ENCODE measurements around the gene ITPKB.
A peak's percentile ranks its signal among the peaks of the same experiment; 100 is the strongest.

ITPKB gene

GRCh38 chr1:226743259-226743658, 4.2 kb upstream of the ITPKB start:
- H3K27ac Mint-ChIP-seq, result no peak overlapping the region
- H3K4me1 Mint-ChIP-seq, result peaks cover 22% of the 10 kb centered on the region
- ATAC-seq (no peak), DNase-seq (no peak)
- peaks cover 3% of the 10 kb centered on the region for H3K9me3 Mint-ChIP-seq
- no peaks in the 10 kb centered on the region for H3K36me3 Mint-ChIP-seq (ENCODE audit: low read depth)
- no peaks in the 10 kb centered on the region for H3K27me3 Mint-ChIP-seq
- H3K4me3 Mint-ChIP-seq, result no peak overlapping the region

DNA sequence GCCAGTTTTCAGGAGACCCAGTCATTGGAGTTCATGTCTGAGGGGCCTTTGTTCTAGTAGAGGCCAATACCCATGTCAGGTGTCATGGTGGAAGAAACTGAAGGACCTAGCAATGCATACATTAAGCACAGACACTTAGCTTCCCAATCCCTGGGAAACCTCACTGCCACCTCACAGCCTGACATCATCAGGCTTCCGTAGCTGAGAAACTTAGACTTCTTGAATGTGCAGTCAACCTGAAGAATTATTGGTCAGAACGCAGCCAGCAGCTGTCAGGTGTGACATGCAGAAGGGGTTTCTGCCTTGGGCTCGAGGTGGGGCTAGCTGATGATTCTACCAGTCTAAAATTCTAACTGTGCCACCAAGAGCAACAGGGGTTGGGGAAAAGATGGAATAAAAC, 1.9 kb upstream of the ITPKB start:
- H3K27ac Mint-ChIP-seq, result no peak overlapping the region
- DNase-seq (no peak), ATAC-seq (no peak)
- no peak overlapping the region for H3K4me3 Mint-ChIP-seq
- peaks cover 3% of the 10 kb centered on the region for H3K9me3 Mint-ChIP-seq
- H3K4me1 Mint-ChIP-seq, result peaks cover 25% of the 10 kb centered on the region
- H3K27me3 Mint-ChIP-seq, result no peaks in the 10 kb centered on the region
- H3K36me3 Mint-ChIP-seq (ENCODE audit: low read depth), result no peaks in the 10 kb centered on the region

- ATAC-seq (no peak), DNase-seq (no peak)
- Mint-ChIP-seq H3K4me3 (peak overlapping the region; percentile 98), H3K27me3 (no peaks in the 10 kb centered on the region), H3K36me3 (ENCODE audit: low read depth) (peaks cover 9% of the 10 kb centered on the region), H3K4me1 (peaks cover 37% of the 10 kb centered on the region), H3K27ac (peak overlapping the region; percentile 96), H3K9me3 (peaks cover 3% of the 10 kb centered on the region)
Observed at GRCh38 chr1:226739696-226740065, 599 bp upstream of the ITPKB start.

DNA sequence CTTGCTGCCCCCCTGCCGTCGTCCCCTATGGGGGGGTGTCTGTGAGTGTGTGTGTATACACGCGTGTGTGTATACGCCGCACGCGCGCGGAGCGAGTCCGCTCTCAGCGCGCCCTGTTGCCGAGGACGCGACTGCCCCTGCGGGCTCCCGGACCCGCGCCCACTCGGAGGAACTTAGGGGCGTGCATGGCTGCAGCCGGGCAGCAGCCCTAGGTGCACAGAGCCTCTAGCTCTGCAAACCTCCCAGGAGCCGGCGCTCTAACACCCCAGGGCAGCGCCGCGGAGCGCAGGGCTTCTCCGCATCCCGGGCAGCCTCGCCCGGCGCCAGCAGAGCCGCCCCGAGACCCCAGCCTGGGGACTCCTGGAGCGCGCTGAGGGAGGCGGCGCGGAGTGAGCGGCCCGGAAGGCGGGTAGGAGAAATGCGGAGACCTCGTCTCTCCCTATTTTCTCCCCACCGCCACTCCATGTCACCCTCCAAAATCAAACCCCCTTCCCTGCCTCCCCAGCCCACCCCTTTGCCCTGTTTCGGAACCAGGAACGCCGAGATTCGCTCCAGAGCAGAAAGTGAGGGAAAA, 574 bp downstream of the ITPKB start:
- DNase-seq, result peak; percentile 51
- Mint-ChIP-seq H3K36me3 (ENCODE audit: low read depth) (peaks cover 15% of the 10 kb centered on the region), H3K9me3 (peaks cover 3% of the 10 kb centered on the region), H3K4me1 (peaks cover 49% of the 10 kb centered on the region), H3K27me3 (no peaks in the 10 kb centered on the region), H3K27ac (peak overlapping the region; percentile 96), H3K4me3 (peak overlapping the region; percentile 98)
- peak; percentile 38 for ATAC-seq

- peak; percentile 58 for DNase-seq
- Mint-ChIP-seq H3K36me3 (ENCODE audit: low read depth) (peaks cover 18% of the 10 kb centered on the region), H3K4me3 (peak overlapping the region; percentile 98), H3K27ac (peak overlapping the region; percentile 83), H3K4me1 (peaks cover 55% of the 10 kb centered on the region), H3K27me3 (no peaks in the 10 kb centered on the region), H3K9me3 (peaks cover 3% of the 10 kb centered on the region)
- peak; percentile 36 for ATAC-seq
Observed at GRCh38 chr1:226737819-226738420, 1.2 kb downstream of the ITPKB start.

DNA sequence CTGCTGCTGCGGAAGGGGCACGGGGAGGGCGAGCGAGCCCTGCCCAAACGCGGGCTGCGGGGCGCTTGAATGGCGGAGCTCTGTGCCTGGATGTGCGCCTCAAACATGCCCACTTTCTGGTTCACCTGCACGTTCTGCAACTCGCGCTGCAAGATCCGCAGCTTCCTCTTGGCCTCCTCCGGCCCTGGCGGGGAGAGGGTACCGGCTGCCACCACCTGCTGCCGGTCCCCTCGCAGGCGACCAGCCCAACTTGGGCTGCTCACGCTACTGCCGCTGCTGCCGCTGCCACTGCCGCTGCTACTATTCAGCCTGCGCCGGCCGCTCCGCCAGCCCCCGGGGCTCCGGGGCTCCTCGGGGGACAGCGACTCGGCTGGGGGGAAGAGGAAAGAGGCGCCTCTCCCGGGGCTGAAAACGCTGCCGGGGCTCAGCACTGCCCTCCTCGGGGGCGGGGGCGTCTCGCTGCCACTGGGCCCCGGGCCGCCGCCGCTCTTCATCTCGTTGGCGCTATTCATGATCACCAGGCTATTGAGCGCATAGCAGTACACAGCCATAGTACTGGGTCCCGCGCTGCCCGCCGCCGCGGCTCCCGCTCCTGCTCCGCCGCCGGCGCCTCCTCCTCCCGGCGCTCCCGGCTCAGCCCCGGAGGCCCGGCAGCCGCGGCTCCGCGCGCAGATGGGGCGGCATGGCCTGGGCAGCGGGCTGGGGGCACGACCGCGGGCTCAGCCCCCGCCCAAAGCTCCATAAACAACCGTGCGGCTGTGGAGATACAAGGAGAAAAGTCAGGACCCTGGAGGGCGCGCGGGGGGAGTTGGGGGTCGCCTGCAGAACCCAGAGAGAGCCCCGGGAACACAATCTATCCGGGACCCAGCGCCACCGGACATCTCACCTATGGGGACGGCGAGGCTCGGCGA, 1.9 kb downstream of the ITPKB start:
- ATAC-seq (peak; percentile 37), DNase-seq (peak; percentile 64)
- peak overlapping the region; percentile 83 for H3K27ac Mint-ChIP-seq
- peaks cover 21% of the 10 kb centered on the region for H3K36me3 Mint-ChIP-seq (ENCODE audit: low read depth)
- peaks cover under 1% of the 10 kb centered on the region for H3K9me3 Mint-ChIP-seq
- peaks cover 61% of the 10 kb centered on the region for H3K4me1 Mint-ChIP-seq
- peak overlapping the region; percentile 98 for H3K4me3 Mint-ChIP-seq
- no peaks in the 10 kb centered on the region for H3K27me3 Mint-ChIP-seq

DNA sequence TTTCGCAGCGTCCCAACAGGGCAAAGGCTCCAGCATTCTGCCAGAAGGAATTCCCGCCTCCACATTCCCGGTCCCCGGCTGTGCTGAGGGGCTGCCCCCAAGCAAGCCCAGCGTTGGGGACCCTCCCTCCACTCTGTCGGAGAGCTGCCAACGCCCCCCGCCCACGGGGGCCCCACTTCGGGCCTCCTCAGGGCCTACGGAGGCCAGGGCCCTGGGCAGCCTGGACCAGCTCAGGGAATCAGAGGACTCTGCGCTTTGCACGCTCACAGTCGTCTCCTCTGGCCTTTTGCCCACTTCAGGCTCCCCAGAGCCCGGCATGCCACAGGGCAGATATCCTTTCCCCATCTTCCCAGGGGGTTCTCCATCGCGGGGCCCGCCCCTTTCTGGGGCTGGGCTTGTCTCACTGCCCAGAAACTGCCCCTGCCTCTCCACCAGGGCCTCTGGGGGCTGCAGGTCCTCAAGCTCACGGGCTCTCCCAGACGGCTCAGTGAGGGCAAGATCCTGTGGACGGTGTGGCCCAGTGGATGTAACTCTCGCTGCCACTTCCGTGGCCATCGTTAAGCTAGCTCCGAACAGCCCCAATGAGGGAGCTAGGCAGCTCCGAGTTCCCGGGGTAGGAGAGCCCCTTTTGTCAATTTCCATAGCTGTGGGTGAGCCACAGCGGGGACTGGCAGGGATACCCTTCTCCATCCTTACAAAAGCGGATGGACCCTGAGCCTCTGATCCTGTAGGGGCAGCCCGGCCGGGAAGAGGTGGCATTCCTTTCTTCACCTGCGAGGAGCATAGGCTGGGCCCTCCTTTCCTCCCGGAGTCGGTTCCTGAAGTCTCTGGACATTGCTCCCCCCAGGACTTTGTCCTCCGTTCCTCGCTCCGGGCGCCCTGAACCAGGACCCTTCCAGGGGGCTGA, 2.8 kb downstream of the ITPKB start:
- Mint-ChIP-seq H3K4me3 (peak overlapping the region; percentile 98), H3K27ac (peak overlapping the region; percentile 49), H3K9me3 (no peaks in the 10 kb centered on the region), H3K27me3 (no peaks in the 10 kb centered on the region), H3K36me3 (ENCODE audit: low read depth) (peaks cover 26% of the 10 kb centered on the region), H3K4me1 (peaks cover 68% of the 10 kb centered on the region)
- peak; percentile 29 for DNase-seq
- ATAC-seq, result peak; percentile 0

DNA sequence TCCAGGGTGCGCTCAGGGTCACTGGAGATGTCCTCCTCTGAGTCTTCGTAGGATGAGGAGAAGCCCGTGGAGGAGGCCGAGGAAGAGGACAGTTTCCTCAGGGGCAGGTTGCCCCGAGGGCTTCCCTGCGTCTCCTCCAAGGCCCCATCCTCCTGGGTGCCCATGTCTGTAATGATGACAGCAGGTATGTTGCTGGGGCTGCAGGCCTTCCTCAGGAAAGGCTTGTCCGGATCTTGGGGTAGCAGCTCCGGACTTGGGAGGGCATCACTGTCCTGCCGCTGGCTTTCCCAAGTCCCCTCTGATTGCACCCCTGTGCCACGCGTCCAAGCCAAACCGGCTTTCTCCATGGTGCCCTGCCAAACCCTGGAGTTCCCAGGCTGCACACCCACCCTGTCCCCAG, 3.5 kb downstream of the ITPKB start:
- ATAC-seq (no peak), DNase-seq (no peak)
- Mint-ChIP-seq H3K36me3 (ENCODE audit: low read depth) (peaks cover 28% of the 10 kb centered on the region), H3K9me3 (no peaks in the 10 kb centered on the region), H3K4me3 (peak overlapping the region; percentile 98), H3K27me3 (no peaks in the 10 kb centered on the region), H3K27ac (peak overlapping the region; percentile 60), H3K4me1 (peaks cover 68% of the 10 kb centered on the region)

DNA sequence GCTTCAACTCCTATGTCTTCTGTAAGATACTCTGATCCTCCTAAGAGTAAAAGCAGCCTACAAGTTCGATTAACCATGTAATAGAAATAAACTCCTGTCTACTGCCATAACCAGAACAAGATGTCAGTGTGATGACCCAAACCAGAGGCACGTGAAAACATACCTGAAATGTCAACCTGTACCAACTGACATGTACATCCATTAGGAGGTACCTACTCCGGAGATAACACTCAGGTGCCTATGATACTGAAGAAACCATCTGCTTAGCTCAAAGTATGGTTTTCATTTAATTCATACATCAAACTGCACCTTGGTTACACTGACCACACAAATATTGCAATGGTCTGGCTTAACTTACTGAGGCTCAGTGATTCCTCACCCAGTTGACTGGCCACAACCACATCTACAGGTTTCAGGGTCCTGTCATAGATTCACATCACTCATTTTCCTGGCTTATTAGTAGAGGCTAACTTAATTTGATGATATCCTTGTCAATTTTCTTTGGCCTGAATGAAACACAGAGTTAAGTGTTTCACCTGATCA, 4.4 kb downstream of the ITPKB start:
- H3K9me3 Mint-ChIP-seq, result no peaks in the 10 kb centered on the region
- peaks cover 70% of the 10 kb centered on the region for H3K4me1 Mint-ChIP-seq
- no peak for DNase-seq
- H3K27me3 Mint-ChIP-seq, result no peaks in the 10 kb centered on the region
- peak overlapping the region; percentile 98 for H3K4me3 Mint-ChIP-seq
- ATAC-seq, result no peak
- peaks cover 36% of the 10 kb centered on the region for H3K36me3 Mint-ChIP-seq (ENCODE audit: low read depth)
- H3K27ac Mint-ChIP-seq, result peak overlapping the region; percentile 60

DNA sequence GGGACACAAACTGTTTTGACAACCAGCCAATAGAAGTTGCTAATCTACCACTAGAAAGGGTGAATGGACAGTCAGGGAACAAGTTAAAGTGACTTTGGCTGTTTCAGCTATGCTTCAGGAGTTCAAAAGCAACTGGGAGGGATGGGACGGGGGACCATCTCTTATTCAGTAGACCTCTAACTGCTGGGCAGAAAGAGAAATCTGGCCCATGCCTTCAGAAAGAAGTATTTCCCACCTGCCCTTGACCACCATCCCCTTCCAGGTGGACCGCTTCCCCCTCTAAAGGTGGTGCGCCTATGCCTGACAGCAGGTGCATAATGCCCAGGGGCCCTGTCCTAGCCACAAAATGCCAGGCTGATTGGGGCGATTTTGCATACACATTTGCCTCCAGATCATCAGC, 5.2 kb downstream of the ITPKB start:
- Mint-ChIP-seq H3K27ac (peak overlapping the region; percentile 80), H3K4me3 (peak overlapping the region; percentile 98), H3K9me3 (no peaks in the 10 kb centered on the region), H3K27me3 (no peaks in the 10 kb centered on the region), H3K36me3 (ENCODE audit: low read depth) (peaks cover 37% of the 10 kb centered on the region), H3K4me1 (peaks cover 73% of the 10 kb centered on the region)
- ATAC-seq, result no peak
- no peak for DNase-seq

- peak; percentile 42 for DNase-seq
- Mint-ChIP-seq H3K4me3 (peak overlapping the region; percentile 98), H3K27me3 (no peaks in the 10 kb centered on the region), H3K27ac (peak overlapping the region; percentile 80), H3K36me3 (ENCODE audit: low read depth) (peaks cover 43% of the 10 kb centered on the region), H3K9me3 (no peaks in the 10 kb centered on the region), H3K4me1 (peaks cover 79% of the 10 kb centered on the region)
- ATAC-seq, result no peak
Observed at GRCh38 chr1:226733304-226733703, 5.8 kb downstream of the ITPKB start.

DNA sequence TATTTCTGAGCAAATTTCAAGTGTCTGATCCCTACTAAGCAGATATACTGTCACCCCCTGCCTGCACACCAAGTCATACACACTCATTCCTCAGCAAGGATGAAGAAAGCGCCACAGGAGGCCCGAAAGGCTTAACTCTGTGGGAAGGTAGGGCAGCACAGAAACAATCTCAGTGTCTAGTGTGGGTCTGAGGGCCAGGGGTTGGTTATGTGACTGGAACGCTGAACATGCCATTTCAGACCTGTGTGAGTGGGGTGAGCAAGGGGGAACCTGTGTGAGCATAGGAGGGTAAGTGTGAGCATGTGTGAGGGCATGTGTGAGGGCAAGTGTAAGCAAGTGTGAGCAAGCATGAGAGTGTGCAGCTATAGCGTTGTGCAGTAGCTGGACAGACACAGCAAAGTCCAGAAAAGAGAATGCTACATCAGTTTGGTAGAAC, 6.2 kb downstream of the ITPKB start:
- no peaks in the 10 kb centered on the region for H3K27me3 Mint-ChIP-seq
- peaks cover 46% of the 10 kb centered on the region for H3K36me3 Mint-ChIP-seq (ENCODE audit: low read depth)
- ATAC-seq (peak; percentile 7), DNase-seq (no peak)
- H3K4me1 Mint-ChIP-seq, result peaks cover 83% of the 10 kb centered on the region
- peak overlapping the region; percentile 98 for H3K4me3 Mint-ChIP-seq
- peak overlapping the region; percentile 80 for H3K27ac Mint-ChIP-seq
- H3K9me3 Mint-ChIP-seq, result no peaks in the 10 kb centered on the region

DNA sequence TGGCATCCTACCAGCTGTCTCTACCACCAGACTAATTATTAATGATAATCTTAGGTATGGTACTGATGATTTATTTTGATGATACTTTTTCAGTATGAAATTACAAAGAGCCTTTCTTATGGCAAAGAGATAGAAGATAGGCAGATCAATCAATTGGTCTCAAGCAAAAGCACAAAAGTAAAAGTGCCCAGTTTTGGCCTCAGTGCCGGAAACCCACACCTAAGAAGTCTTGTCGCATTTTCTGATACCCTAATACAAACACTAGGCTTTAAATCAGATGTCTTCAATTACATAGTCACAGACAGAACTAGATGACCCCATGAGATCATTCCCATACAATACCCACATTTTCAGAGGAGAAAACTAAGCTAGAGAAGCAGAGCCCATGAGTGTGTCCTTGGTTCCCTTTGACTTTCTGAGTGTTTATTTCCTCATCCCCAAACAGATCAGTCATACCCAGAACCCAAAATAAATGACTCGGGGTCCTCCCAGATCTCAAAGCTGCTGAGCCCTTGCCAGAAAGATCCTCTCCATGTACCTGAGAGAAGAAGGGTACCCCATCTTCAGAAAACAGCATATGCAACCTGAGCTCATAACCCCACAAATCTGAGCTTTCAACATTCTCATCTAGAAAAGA, 7.7 kb downstream of the ITPKB start:
- peak; percentile 13 for ATAC-seq
- H3K36me3 Mint-ChIP-seq (ENCODE audit: low read depth), result peaks cover 57% of the 10 kb centered on the region
- peaks cover 98% of the 10 kb centered on the region for H3K4me1 Mint-ChIP-seq
- DNase-seq, result no peak
- H3K27ac Mint-ChIP-seq, result peak overlapping the region; percentile 80
- H3K27me3 Mint-ChIP-seq, result no peaks in the 10 kb centered on the region
- H3K9me3 Mint-ChIP-seq, result no peaks in the 10 kb centered on the region
- H3K4me3 Mint-ChIP-seq, result peak overlapping the region; percentile 98

Data from activated naive CD8-positive, alpha-beta T cell treated with anti-CD3 and anti-CD28 coated beads, Interleukin-2, amount 50 U/mL, for 24 hours (primary cell).